Transverse colon (tissue), 4 donors: ENCODE data around the gene VPS35L. TPM values are rescaled to one million over a fixed set of nuclear protein-coding genes. Genes with fewer than 3 reads are reported as not detected.

ENCODE experiments used
- DNase-seq: peaks from one replicate; pipeline ENCODE4 v3.0.0-alpha.2; 2019
- H3K27ac ChIP-seq, 4 donors: fragments of 200-600 bp; sonication (generic); 2 replicates each; pipeline ENCODE4 v1.5.1; 2016 to 2018; ENCODE audit warnings: inconsistent platforms in 4 of 4
- H3K27me3 ChIP-seq: fragments of 200-600 bp; sonication (generic); 2 replicates; pipeline ENCODE4 v1.5.1; 2017; ENCODE audit warnings: inconsistent platforms
- H3K36me3 ChIP-seq, 4 donors: fragments of 200-600 bp; sonication (generic); 2 replicates each; pipeline ENCODE4 v1.5.1; 2017 to 2019; ENCODE audit warnings: inconsistent platforms in 4 of 4
- H3K4me1 ChIP-seq, 4 donors: fragments of 200-600 bp; sonication (generic); 2 replicates each; pipeline ENCODE4 v1.5.1; 2017 to 2020; ENCODE audit warnings: inconsistent platforms in 4 of 4
- H3K4me3 ChIP-seq, 4 donors: fragments of 200-600 bp; sonication (generic); 1 replicate in 1 of 4; 2 replicates in 3 of 4; pipeline versions ENCODE4 v1.5.1 to v1.6.1; 2017 to 2019; ENCODE audit warnings: inconsistent platforms in 4 of 4
- H3K9me3 ChIP-seq, 2 donors: fragments of 200-600 bp; sonication (generic); 2 replicates each; pipeline ENCODE4 v1.5.1; 2017 to 2019; ENCODE audit warnings: inconsistent platforms in 2 of 2
- CTCF ChIP-seq, 5 experiments: fragments of 200-600 bp in 3 of 5; fragments of 450-650 bp in 2 of 5; sonication (generic) in 3 of 5; IDR thresholded peaks; 1 replicate in 2 of 5; 2 replicates in 3 of 5; pipeline ENCODE4 v1.5.1; 2016 to 2017; ENCODE audit warnings: antibody characterized with exemption in 5 of 5, inconsistent platforms in 3 of 5, mild to moderate bottlenecking in 2 of 5, moderate library complexity in 1 of 5
- EP300 ChIP-seq: sonication (generic); formaldehyde crosslinking; IDR thresholded peaks from one replicate; pipeline ENCODE4 v1.6.1; 2017; ENCODE audit warnings: antibody characterized with exemption, low read depth
- POLR2A ChIP-seq: fragments of 450-650 bp; IDR thresholded peaks from one replicate; pipeline ENCODE4 v1.6.1; 2016; ENCODE audit warnings: antibody characterized with exemption, mild to moderate bottlenecking, moderate library complexity
- POLR2AphosphoS5 ChIP-seq, 3 donors: sonication (generic); formaldehyde crosslinking; IDR thresholded peaks; one replicate each; pipeline ENCODE4 v1.6.1; 2016; ENCODE audit warnings: antibody characterized with exemption in 3 of 3
- WGBS, 2 donors: methylation state at CpG; one replicate each; pipeline ENCODE4 v1.1.5; 2018; ENCODE audit warnings: low coverage in 1 of 2; 5-methylcytosine and 5-hydroxymethylcytosine counted together
- in situ Hi-C, 4 donors: fragments of 200-750 bp; cut with MboI; loops; one replicate each; pipeline versions ENCODE4 v1.15.0 to v1.15.1; 2017; ENCODE audit warnings: low sequenced_read_pairs in 3 of 4, low pct_ligation_motif_present in 1 of 4, low pct_unique_long_range_greater_than_20kb in 1 of 4
- intact Hi-C: fragments of 100-400 bp; cut with DNase I; formaldehyde crosslinking; loops from one replicate; pipeline ENCODE4 v1.15.1; 2023; ENCODE audit warnings: low total_unique reads
- total RNA-seq, 4 donors: library from RNA; depleted of rRNA; stranded (reverse); fragments of >200 nt; gene quantifications; one replicate each; pipeline ENCODE4 v1.1.0, GENCODE V29; 2016

Gene VPS35L
- total RNA-seq, 4 donors from 2014 or later: 40.0 to 89.8 (median 51.5) TPM

- Histone ChIP-seq H3K27me3 (no peaks in the 10 kb centered on the region), H3K4me3 (no peak overlapping the region), H3K4me1 (peaks cover 10 to 59% (median 25%) of the 10 kb centered on the region in 4 donors), H3K27ac (peak overlapping the region; percentile 69 to 81 (median 72)), H3K36me3 (peaks cover 0 to 14% (median 7%) of the 10 kb centered on the region in 4 donors), H3K9me3 (no peaks in the 10 kb centered on the region)
- 37 to 48% methylated on average over 4 of the region's 4 CpGs for WGBS, 2 donors
- in situ Hi-C loops: loop anchor here in 2 of 4 donors (25.0 kb wide), 1 partner anchor 426 kb away; no protein-coding TSS in a partner anchor
- DNase-seq: no peak
- intact Hi-C loops: no loop called here
- TF ChIP-seq POLR2A: no peak
- TF ChIP-seq POLR2AphosphoS5 (IDR thresholded peaks at IDR 0.05): peak in 1 of 3 donors; percentile 68
- TF ChIP-seq CTCF (IDR thresholded peaks at IDR 0.05): no peak
- no peak for TF ChIP-seq EP300
Measured at GRCh38 chr16:19513377-19514053, 42.0 kb upstream of the VPS35L start.

GRCh38 chr16:19515757-19516156 is 39.7 kb upstream of the VPS35L start:
- intact Hi-C loops (no loop called here), in situ Hi-C loops (loop anchor here in 2 of 4 donors (25.0 kb wide), 1 partner anchor 428 kb away; no protein-coding TSS in a partner anchor)
- no peaks in the 10 kb centered on the region for H3K9me3 ChIP-seq
- no peak overlapping the region for H3K4me3 ChIP-seq
- H3K27ac ChIP-seq: peak overlapping the region; percentile 59 to 81 (median 70)
- no peak for DNase-seq
- H3K36me3 ChIP-seq: peaks cover 0 to 4% (median 0%) of the 10 kb centered on the region in 4 donors
- no peaks in the 10 kb centered on the region for H3K27me3 ChIP-seq
- WGBS, 2 donors: 60 to 69% methylated on average over 2 of the region's 2 CpGs
- H3K4me1 ChIP-seq: peaks cover 26 to 81% (median 44%) of the 10 kb centered on the region in 4 donors
- TF ChIP-seq POLR2AphosphoS5 (IDR thresholded peaks at IDR 0.05): peak in 1 of 3 donors; percentile 54
- no peak for TF ChIP-seq EP300
- no peak for TF ChIP-seq POLR2A

GRCh38 chr16:19517424-19518089 is 37.9 kb upstream of the VPS35L start:
- Histone ChIP-seq H3K27me3 (no peaks in the 10 kb centered on the region), H3K9me3 (no peaks in the 10 kb centered on the region), H3K4me3 (no peak overlapping the region), H3K4me1 (peaks cover 26 to 86% (median 51%) of the 10 kb centered on the region in 4 donors), H3K36me3 (no peaks in the 10 kb centered on the region), H3K27ac (peak overlapping the region; percentile 59 to 81 (median 70))
- in situ Hi-C loops (loop anchor here in 2 of 4 donors (25.0 kb wide), 1 partner anchor 430 kb away; no protein-coding TSS in a partner anchor), intact Hi-C loops (no loop called here)
- no peak for DNase-seq
- TF ChIP-seq EP300: no peak
- TF ChIP-seq CTCF (IDR thresholded peaks at IDR 0.05): no peak
- TF ChIP-seq POLR2AphosphoS5 (IDR thresholded peaks at IDR 0.05): peak in 1 of 3 donors; percentile 11
- no peak for TF ChIP-seq POLR2A
- 36 to 69% methylated on average over 4 to 8 of the region's 8 CpGs for WGBS, 2 donors

GRCh38 chr16:19518388-19518787 is 37.1 kb upstream of the VPS35L start:
- DNase-seq: no peak
- in situ Hi-C loops (loop anchor here in 2 of 4 donors (25.0 kb wide), 1 partner anchor 431 kb away; no protein-coding TSS in a partner anchor), intact Hi-C loops (no loop called here)
- Histone ChIP-seq H3K27ac (no peak overlapping the region), H3K36me3 (no peaks in the 10 kb centered on the region), H3K27me3 (no peaks in the 10 kb centered on the region), H3K4me3 (no peak overlapping the region), H3K4me1 (peaks cover 26 to 86% (median 53%) of the 10 kb centered on the region in 4 donors), H3K9me3 (no peaks in the 10 kb centered on the region)
- WGBS, 2 donors: 63 to 68% methylated on average over 2 of the region's 2 CpGs
- TF ChIP-seq POLR2A (no peak), CTCF (IDR thresholded peaks at IDR 0.05) (no peak), POLR2AphosphoS5 (IDR thresholded peaks at IDR 0.05) (no peak), EP300 (no peak)
